Mesothelial cell of epicardium (in vitro differentiated cells): ENCODE data around the gene CCDC154. TPM values are rescaled to one million over a fixed set of nuclear protein-coding genes. Genes with fewer than 3 reads are reported as not detected.

Experiments
- DNase-seq, 2 experiments: peaks; one replicate each; pipeline ENCODE4 v3.0.0; 2021; ENCODE audit warnings: low spot score in 2 of 2; ENCODE audit not compliant: unreplicated experiment in 2 of 2
- H3K27ac Mint-ChIP-seq: 2 replicates; pipeline ENCODE4 v1.8.0; 2021; ENCODE audit warnings: mixed read lengths
- H3K27me3 Mint-ChIP-seq: 2 replicates; pipeline ENCODE4 v1.8.0; 2021; ENCODE audit warnings: low read depth, mixed read lengths
- H3K36me3 Mint-ChIP-seq: 2 replicates; pipeline ENCODE4 v1.8.0; 2021; ENCODE audit warnings: mixed read lengths
- H3K4me1 Mint-ChIP-seq: 2 replicates; pipeline ENCODE4 v1.8.0; 2021; ENCODE audit warnings: mixed read lengths
- H3K4me3 Mint-ChIP-seq: 2 replicates; pipeline ENCODE4 v1.8.0; 2021; ENCODE audit warnings: mild to moderate bottlenecking, moderate library complexity, mixed read lengths
- H3K9me3 Mint-ChIP-seq: 2 replicates; pipeline ENCODE4 v1.8.0; 2021; ENCODE audit warnings: mixed read lengths
- total RNA-seq: library from RNA; stranded (reverse); gene quantifications from 3 replicates; pipeline ENCODE4 v1.2.1, GENCODE V29; 2021
- TF ChIP-seq, protein P1 (sequence below): fragments of 200-600 bp; sonication (generic); IDR thresholded peaks from one replicate; pipeline ENCODE4 v1.5.0; 2021; ENCODE audit warnings: antibody characterized with exemption; ENCODE audit not compliant: unreplicated experiment

CCDC154 gene
- total RNA-seq, 1 donor from 2014 or later, result 5.6 TPM

DNA sequence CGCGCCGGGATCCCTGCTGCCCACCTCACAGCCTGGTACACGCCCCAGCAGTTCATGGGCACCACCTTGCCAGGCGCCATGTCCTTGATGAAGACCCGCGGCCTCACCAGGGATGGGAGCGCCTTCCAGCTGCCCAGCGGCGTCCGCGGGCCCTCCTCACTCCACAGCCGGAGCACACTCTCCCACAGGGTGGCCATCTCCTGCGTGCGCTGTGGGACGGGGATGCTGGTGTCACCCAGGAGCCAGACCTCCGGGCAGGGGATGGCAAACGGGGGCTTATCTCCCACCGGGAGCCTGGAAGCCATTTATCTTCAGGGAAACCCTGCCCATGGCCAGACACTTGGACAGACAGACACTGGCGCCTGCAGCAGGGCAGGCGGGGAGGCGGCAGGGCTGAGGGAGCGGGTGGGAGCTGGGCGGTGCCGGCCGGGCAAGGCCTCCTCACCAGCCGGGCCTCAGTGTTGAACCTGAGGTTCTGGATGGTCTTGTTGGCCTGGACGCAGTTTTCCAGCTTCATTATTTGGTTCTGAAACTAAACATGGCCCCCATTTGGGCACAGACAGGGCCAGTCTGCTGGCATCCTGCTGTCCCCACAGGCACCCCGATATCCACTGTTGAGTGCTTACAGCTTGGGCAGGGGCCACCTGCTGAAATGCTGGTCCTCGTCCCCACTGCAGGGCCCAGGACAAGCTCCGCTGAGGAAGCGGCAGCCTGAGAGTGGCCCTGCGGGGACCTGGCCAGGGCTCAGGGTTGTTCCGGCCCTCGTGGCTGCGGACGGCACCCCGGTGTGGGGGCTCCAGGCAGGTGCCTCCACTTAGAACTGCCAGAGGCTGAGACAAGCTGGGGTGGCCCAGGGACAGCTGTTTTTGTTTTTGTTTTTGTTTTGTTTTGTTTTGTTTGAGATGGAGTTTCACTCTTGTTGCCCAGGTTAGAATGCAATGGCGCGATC is 9.4 kb downstream of the CCDC154 start:
- TF ChIP-seq, protein P1, sequence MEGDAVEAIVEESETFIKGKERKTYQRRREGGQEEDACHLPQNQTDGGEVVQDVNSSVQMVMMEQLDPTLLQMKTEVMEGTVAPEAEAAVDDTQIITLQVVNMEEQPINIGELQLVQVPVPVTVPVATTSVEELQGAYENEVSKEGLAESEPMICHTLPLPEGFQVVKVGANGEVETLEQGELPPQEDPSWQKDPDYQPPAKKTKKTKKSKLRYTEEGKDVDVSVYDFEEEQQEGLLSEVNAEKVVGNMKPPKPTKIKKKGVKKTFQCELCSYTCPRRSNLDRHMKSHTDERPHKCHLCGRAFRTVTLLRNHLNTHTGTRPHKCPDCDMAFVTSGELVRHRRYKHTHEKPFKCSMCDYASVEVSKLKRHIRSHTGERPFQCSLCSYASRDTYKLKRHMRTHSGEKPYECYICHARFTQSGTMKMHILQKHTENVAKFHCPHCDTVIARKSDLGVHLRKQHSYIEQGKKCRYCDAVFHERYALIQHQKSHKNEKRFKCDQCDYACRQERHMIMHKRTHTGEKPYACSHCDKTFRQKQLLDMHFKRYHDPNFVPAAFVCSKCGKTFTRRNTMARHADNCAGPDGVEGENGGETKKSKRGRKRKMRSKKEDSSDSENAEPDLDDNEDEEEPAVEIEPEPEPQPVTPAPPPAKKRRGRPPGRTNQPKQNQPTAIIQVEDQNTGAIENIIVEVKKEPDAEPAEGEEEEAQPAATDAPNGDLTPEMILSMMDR, result no peak
- H3K36me3 Mint-ChIP-seq, result no peaks in the 10 kb centered on the region
- H3K4me1 Mint-ChIP-seq, result no peaks in the 10 kb centered on the region
- H3K27me3 Mint-ChIP-seq, result no peaks in the 10 kb centered on the region
- H3K9me3 Mint-ChIP-seq, result no peaks in the 10 kb centered on the region
- no peak for DNase-seq
- H3K27ac Mint-ChIP-seq, result no peak overlapping the region
- no peak overlapping the region for H3K4me3 Mint-ChIP-seq

GRCh38 chr16:1433756-1434155 is 10.6 kb downstream of the CCDC154 start:
- no peaks in the 10 kb centered on the region for H3K9me3 Mint-ChIP-seq
- no peak for DNase-seq
- no peaks in the 10 kb centered on the region for H3K36me3 Mint-ChIP-seq
- no peaks in the 10 kb centered on the region for H3K27me3 Mint-ChIP-seq
- TF ChIP-seq, protein P1, result no peak
- no peaks in the 10 kb centered on the region for H3K4me1 Mint-ChIP-seq
- no peak overlapping the region for H3K4me3 Mint-ChIP-seq
- H3K27ac Mint-ChIP-seq, result no peak overlapping the region

- Mint-ChIP-seq H3K9me3 (no peaks in the 10 kb centered on the region), H3K4me3 (no peak overlapping the region), H3K36me3 (no peaks in the 10 kb centered on the region), H3K27ac (no peak overlapping the region), H3K27me3 (no peaks in the 10 kb centered on the region), H3K4me1 (no peaks in the 10 kb centered on the region)
- no peak for DNase-seq
- TF ChIP-seq, protein P1, result no peak
Observed at GRCh38 chr16:1433263-1433560, 11.1 kb downstream of the CCDC154 start.

- TF ChIP-seq, protein P1, result no peak
- Mint-ChIP-seq H3K4me1 (no peaks in the 10 kb centered on the region), H3K36me3 (no peaks in the 10 kb centered on the region), H3K4me3 (no peak overlapping the region), H3K27me3 (no peaks in the 10 kb centered on the region), H3K9me3 (no peaks in the 10 kb centered on the region), H3K27ac (no peak overlapping the region)
- no peak for DNase-seq
Observed at GRCh38 chr16:1432388-1433262, 11.7 kb downstream of the CCDC154 start.

GRCh38 chr16:1431497-1432270 is 12.7 kb downstream of the CCDC154 start:
- Mint-ChIP-seq H3K4me1 (no peaks in the 10 kb centered on the region), H3K9me3 (no peaks in the 10 kb centered on the region), H3K36me3 (no peaks in the 10 kb centered on the region)

More at GRCh38 chr16:1431497-1432270, 12.7 kb downstream of the CCDC154 start:
- no peak for DNase-seq
- H3K27ac Mint-ChIP-seq, result no peak overlapping the region
- no peak overlapping the region for H3K4me3 Mint-ChIP-seq
- no peaks in the 10 kb centered on the region for H3K27me3 Mint-ChIP-seq
- TF ChIP-seq, protein P1, result no peak
